Measurements from ENCODE around the gene MYO1F.
"Not testable (repeated sequence)": the region's sequence is repeated elsewhere in the genome, so short reads cannot be mapped to it uniquely, and the experiment has no call there.

The MYO1F gene

DNA sequence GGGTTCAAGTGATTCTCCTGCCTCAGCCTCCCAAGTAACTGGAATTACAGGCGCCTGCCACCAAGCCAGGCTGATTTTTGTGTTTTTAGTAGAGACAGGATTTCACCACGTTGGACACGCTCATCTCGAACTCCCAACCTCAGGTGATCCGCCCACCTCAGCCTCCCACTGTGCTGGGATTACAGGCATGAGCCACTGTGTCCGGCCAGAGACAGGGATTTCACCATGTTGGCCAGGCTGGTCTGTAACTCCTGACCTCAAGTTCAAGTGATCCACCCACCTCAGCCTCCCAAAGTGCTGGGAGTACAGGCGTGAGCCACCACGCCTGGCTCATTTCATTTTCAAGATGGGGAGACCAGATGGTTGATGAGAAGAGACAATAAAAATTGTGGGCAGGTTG is 12.4 kb downstream of the MYO1F start:
- not testable (repeated sequence) for DNase-seq (ENCODE audit: low read depth)

DNA sequence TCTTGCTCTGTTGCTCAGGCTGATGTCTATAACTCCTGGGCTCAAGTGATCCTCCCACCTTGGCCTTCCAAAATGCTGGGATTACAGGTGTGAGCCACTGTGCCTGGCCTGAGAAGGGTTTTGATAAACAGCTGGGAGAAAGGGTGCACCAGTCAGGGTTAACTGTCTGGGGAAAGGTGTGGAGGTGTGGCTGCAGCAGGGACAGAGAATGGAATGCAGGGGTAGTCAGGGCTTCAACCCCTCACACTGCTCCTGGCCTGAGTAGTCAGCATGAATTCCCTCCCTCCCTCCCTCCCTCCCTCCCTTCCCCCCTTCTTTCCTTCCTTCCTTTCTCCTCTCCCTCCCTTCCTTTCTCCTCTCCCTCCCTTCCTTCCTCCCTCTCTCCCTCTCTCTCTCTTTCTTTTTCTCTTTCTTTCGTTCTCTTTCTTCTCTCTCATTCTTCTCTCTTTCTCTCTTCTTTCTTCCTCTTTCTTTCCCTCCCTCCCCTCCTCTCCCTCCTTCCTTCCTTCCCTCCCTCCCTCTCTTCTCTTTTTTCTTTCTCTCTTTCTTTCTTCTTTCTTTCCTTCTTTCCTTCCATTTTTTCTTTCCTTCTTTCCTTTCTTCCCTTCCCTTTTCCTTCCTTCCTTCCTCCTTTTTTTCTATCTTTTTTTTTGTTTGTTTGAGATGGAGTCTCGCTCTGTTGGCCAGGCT is 16.0 kb downstream of the MYO1F start:
- DNase-seq (ENCODE audit: low read depth): no peak

DNA sequence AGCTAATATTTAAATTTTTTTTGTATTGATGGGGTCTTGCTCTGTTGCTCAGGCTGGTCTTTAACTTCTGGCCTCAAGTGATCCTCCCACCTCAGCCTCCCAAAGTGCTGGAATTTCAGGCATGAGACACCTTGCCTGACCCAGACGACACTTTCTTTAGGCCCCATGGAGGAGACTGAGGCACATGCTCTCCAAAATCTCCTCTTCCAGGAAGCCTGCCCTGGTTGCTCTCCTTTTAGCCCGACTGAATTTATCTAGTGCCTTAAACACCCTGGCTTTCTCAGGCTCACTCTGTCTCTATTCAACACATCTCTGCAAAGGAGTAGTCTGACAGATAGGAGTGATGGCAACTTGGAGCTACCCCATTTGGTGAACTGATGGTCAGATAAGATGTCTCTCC is 18.9 kb downstream of the MYO1F start:
- no peak for DNase-seq (ENCODE audit: low read depth)

DNA sequence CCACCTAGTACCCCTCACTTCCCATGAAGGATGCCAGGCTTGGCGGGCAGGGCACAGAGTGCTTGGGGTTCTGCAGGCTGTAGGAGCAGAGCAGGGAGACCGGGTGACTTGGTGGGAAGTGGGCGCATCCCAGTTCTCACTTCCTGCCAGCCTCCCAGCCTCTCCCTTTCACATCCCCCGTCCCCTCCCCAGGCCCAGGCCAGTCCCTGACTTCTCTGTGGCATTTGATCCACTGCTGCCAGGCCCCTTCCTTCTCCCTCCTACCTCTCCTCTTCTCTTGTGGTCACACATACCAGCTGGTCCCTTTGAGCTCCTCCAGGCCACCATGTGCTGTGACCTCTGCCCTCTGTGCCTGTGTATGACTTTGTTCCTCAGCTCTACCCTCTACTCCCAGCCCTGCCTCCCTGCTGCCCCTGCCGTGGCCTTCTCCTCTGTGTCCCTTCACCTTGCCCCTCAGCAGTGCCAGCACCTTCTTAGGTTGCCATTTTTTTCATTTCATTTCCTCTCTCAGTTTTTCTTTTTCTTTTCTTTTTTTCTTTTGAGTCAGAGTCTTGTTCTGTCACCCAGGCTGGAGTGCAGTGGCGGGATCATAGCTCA is 19.5 kb downstream of the MYO1F start:
- DNase-seq (ENCODE audit: low read depth): no peak

DNA sequence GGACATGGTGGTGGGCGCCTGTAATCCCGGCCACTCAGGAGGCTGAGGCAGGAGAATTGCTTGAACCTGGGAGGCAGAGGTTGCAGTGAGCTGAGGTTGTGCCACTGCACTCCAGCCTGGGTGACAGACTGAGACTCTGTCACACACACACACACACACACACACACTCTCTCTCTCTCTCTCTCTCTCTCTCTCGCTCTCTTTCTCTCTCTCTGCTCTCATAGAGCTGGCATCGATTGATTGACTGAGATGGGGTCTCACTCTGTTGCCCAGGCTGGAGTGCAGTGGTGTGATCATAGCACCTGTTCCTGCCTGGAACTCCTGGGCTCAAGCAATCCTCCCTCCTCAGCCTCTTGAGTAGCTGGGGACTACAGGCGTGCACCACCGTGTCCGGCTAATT is 23.5 kb downstream of the MYO1F start:
- DNase-seq (ENCODE audit: low read depth): not testable (repeated sequence)

DNA sequence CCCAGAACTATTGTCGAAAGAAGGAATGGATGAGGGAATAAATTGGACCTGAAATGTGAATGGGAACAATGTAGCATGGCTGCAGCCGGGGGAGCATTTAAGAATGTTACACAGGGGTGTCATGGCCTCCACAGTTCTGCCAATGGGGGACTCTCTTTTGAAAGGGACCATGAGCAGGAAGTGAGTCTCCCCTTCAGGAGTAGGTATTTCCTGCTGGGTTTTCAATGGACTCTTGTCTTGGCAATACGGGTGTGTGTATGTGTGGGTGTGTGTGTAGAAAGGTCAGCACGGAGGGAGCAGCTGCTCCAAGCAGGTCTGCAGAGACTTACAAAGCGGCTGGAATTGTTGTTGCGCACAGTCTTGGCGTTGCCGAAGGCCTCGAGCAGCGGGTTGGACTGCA is 24.4 kb downstream of the MYO1F start:
- DNase-seq (ENCODE audit: low read depth): no peak

DNA sequence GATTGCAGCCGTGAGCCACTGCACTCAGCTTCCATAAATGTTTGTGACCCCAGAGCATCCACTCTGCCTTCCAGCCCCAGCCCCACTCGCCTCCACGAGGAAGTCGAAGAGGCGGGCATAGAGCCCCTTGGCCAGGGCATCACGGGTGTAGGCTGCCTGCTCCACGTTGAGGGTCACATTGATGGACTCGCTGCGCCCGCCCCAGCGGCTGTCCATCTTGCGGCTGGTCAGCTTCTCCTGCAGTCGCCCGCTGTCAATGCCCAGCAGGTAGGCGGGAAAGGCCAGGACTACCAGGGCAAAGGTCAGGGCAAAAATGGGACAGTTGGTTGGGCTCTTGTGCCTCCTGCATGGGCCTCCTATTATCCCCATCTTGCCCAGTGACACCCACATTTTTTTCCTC is 27.2 kb downstream of the MYO1F start:
- no peak for DNase-seq (ENCODE audit: low read depth)

DNA sequence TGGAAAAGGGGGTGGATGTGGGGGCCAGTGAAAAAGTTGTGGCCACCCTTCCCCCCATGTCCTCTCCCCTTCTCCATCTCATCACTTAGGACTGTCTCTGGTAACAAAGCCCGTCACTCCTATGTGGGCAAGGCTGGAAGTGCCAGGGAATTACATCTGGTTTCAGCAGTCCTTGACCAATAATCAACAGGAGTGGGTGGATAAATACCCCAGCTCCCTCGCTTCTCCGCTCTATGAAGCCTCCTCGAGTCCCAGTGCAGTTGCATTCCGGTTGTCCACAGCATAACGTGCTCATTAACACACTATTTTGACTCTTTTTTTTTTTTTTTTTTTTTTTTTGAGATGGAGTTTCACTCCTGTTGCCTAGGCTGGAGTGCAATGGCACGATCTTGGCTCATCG is 31.5 kb downstream of the MYO1F start:
- no peak for DNase-seq (ENCODE audit: low read depth)

DNA sequence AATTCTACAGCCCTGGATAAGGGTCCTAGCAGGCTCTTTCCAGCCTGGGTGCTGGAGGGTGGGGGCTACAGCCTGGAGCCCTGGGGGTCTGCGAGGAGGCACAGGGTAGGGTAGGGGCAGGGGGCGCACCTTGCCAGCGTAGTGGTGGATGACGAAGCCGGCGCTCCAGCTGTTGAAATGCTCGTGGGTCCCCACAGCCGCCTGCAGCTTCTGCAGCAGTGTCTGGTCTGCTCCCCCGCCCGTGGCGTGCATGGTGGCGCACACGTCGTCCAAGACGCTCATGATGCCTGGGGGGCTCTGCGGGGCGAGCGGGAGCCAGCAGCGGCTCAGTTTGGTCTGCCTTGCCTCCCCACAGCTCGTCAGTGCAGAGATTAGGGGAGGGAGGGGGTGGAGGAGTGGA is 33.1 kb downstream of the MYO1F start:
- DNase-seq (ENCODE audit: low read depth): no peak

DNA sequence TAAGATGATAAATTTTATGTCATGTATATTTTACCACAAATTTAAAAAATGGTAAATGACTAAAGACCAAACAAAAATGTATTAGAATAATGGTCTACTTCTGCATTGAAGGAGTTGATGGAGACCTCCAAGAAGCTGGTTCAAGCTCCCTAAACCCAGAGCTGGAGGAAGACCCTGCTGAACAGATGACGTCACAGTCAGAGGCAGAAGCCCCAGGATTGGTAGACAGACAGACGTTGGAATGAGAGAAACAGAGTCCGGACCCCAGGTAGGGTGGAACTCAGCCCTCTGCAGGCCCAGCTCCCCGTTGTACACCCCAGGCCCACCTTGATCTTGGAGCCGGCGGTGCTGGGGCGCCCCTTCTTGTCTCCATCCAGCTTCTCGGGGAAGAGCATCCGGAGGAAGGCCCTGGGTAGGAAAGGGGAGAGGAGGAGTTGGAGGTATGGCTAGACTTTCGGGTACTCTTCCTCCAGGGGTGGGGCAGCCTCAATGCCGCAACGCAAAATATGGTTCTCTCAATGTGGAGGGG is 37.6 kb downstream of the MYO1F start:
- DNase-seq (ENCODE audit: low read depth): no peak

DNA sequence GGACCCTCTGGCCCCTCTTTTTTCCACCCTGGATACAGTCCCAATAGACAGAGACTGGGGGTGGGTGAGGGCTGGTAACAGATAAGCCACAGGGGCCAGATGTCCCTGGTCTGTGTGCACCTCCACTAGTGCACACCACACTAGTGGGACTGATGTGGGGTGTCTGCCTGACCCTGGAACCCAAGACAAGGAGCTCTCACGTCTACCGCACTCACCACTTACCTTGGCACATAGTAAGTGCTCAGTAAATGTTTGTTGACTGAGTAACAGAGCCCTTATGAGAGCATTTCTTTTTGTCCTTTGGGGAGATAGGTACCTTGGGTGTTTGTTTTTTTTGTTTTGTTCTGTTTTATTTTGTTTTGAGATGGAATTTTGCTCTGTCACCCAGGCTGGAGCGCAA is 40.1 kb downstream of the MYO1F start:
- DNase-seq (ENCODE audit: low read depth): no peak

DNA sequence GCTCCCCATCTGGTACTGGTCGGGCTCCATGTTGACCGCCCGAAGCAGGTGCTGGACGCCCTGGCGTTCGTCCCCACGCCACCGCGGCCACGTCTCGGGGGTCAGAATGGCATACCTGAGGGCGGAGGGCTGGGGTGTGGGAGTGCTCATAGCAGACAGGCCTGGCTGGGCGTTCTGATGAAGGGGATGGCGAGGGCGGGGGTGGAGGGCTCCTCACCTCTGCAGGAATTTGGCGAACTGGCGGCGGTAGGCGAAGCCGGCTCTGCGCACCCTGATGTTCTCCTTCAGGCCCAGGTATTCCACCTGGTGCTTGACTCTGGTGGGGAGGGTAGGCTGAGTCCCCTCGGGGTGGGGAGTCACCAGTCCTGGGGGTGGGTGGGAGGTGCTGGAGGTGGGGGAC is 41.0 kb downstream of the MYO1F start:
- DNase-seq (ENCODE audit: low read depth): no peak

DNA sequence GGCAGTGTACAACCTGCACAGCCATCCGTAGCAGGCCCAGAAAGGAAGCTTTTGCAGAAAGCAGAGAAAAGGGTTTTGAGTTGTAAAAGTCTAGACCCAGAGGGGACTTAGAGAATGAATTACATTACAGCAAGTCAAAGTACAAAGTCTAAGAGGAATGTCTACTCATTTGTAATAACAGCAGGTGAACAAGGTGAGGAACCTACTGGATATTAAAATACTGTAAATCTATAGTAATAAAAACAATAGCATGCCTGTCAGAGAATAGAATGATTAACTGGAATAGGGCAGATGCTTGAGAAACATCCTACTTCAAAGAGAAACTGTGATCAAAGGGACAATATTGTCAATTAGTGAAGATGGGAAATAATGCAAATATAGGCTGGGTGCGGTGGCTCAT is 45.0 kb downstream of the MYO1F start:
- DNase-seq (ENCODE audit: low read depth): no peak

DNA sequence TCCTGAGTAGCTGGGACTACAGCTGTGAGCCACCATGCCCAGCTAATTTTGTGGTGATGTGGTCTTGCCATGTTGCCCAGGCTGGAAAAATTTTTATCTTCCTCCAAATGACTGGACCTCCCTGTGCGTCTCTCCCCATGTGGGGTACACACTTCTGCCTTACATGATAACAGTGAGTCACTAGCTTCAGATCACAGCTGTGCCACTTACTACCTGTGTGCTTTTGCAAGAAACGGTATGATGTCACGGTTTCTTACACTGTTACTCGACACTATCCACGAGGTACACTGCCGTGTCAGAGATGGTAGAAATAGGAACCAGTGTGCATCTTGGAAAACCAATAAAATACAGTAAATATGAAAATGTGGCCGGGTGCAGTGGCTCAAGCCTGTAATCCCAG is 45.8 kb downstream of the MYO1F start:
- DNase-seq (ENCODE audit: low read depth): no peak

DNA sequence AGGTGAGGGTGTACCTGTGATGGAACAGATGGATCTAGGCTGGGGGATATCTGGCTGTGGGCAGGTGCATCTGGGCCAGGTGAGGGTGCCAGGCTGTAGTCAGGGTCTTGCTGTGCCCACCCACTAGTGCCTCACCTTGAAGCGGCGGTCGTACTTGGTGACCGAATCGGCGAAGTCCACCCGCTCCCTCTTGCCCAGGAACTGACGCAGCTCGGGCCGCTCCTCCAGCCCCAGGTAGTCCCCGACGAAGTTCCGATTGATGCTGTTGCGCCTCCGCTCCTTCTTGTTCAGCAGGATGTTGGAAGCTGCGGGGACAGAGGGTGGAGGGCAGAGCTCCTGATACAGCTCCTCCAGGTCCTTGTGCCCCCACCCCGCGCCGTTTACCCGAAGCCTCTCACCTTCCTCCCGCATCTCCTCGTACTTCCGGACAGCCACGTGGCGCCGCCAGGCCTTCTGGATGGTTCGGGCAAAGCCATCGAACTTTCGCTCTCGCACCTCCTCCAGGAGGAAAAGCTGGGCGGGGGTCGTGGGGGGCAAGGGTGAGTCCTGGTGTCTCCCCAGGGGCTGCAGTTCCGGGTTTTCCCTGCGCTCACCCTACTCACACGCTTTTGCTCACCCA is 47.1 kb downstream of the MYO1F start:
- no peak for DNase-seq (ENCODE audit: low read depth)

DNA sequence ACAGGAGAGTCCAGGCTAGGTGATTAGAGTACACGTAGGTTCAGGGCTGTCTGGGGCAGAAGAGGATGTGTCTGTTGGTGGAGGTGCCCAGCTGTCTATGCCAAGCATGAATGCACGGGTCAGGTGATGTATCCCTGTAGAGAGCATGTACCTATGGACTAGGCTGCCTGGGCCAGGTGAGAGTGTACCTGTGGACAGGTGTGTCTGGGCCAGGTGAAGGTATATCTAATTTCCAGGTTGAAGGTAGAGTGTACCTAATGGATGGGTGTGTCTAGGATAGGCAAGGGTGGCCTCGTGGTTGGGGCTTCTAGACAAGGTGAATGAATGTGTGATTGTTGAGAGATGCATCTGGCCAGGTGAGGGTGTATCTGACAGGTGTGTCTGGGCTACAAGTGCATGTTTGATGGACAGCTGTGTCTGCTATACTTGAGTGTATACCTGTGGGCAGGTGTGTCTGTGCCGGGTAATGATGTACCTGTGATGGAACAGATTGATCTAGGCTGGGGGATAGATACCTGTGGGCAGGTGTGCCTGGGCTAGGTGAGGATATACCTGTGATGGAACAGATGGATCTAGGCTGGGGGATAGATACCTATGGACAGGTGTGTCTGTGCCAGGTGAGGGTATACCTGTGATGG is 47.8 kb downstream of the MYO1F start:
- DNase-seq (ENCODE audit: low read depth): no peak

DNA sequence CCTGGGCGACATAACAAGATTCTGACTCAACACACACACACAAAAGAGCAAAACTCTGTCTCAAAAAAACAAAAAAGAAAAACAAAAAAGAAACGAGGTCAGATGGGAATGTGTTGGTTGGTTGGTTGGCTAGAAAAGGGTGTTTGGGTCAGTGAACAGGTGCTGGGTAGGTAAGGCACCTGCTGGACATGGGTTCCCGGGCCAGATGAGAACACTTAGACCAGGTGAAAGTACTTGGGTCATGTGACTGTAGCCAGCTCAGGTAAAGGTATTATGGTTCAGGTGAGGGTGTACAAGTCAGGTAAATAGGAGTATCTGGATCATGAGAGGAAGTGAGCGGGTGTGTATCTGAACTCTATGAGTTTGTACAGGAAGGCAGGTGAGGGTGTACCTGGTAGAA is 48.7 kb downstream of the MYO1F start:
- DNase-seq (ENCODE audit: low read depth): no peak

DNA sequence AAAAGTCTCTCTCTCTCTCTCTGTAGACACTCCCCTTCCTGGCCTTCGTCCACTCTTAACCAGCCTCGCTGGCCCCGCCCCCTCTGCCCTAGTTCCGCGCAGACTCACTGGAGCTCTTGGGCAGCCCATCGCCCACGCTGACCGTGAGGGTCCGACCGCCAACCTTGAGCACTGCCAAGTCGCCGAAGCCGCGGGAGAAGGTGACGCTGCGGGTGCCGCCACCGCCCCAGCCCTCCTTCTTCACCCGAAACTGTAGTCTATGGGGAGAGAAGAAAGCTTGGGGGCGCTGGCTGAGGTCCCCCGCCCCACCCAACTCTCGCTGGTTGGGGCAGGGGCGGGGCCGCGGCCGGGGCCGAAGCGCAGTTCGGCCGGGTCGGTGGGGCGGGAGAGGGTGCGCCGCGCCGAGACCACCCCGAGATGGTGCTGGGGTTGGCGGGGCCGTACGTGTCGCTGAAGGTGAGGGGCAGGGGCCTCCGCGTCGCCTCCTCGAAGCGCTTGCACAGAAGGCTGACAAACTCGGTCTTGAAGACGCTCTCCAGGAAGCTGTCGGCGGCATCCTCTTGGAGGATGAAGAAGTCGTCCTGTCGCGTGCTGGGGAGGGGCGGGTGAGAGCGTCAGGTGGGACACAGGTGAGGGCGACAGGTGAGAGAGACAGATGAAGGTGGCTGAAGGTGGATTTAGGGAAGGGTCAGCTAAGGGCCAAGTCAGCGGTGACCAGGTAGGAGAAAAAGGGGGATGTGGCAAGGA is 50.7 kb downstream of the MYO1F start:
- peak; percentile 73 for DNase-seq (ENCODE audit: low read depth)

DNA sequence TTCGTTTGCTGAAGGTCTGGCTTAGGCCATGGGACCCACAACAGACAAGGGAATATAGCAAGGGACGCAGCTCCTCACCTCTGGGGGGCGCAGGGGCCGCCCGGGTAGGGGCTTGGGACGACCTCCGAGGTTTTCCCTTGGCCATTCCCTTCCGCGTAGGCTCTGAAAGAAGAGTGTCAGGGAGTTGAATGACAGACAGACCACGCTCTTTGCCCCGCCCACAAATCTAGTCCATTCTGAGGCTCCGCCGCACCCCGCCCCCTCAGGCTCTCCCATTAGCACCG is 51.9 kb downstream of the MYO1F start:
- DNase-seq (ENCODE audit: low read depth): no peak

DNA sequence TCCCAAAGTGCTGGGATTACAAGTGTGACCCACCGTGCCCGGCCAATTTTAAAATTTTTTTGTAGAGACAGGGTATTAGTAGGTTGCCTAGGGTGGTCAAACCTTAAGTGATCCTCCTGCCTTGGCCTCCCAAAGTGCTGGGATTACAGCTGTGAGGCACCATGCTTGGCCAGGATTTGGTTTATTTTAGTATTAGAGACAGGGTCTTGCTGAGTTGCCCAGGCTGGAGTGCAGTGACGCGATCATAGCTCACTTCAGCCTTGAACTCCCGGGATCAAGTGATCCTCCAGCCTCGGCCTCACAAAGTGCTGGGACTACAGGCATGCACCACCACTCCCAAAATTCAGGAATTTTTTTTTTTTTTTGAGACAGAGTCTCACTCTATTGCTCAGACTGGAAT is 57.9 kb downstream of the MYO1F start:
- no peak for DNase-seq (ENCODE audit: low read depth)

DNA sequence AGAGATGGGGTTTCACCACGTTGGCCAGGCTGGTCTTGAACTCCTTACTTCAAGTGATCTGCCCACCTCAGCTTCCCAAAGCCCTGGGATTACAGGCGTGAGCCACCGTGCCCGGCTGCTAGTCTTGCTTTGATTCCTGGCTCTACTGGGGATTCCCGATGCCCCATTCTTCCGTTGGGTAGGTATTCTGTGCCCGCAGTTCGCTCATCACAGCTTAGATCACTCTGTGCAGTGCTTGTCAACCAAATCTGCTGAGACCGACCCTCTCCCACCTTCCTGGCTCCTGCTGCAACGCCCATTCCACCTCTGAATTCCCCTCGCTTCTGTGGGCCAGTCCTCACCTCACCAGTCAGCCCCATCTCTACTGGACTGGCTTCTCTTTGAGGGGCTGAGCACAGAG is 58.7 kb downstream of the MYO1F start:
- DNase-seq (ENCODE audit: low read depth): no peak

DNA sequence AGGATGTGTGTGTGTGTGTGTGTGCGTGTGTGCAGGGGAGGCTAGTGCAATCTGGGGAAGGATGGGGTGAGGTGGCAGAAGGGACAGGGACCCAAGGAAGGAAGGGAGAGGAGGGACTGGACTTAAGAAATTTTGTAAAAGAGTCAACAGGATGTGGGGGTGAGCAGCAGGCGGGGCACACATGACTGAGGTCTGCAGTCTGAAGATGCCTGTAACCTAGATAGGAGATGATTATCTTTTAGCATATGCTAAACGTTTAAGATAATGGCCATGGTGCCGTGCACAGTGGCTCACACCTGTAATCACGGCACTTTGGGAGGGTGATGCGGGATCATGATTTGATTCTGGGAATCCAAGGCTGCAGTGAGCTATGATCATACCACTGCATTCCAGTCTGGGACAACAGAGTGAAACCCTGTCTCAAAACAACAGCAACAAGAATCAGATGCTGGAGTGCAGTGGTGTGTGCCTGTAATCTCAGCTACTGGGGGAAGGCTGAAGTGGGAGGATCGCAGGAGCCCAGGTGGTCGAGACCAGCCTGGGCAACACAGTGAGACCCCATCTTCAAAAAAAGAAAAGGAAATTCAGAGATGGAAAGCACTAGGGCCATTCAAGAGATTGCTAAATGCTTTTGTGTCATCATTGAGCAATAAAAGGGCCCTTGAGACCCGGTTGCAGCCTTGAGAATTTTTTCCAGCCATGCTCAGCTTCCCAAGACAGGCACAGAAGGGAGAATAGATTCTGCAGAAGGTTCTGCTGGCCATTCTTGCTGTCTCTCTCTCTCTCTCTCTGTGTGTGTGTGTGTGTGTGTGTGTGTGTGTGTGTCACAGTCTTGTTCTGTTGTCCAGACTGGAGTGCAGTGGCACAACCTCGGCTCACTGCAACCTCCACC is 59.4 kb downstream of the MYO1F start:
- DNase-seq (ENCODE audit: low read depth): no peak
